Activated gamma-delta T cell treated with anti-CD3 and anti-CD28 coated beads, Interleukin-2, amount 50 U/mL, for 16 hours (primary cell): Measurements from ENCODE around the gene ZNF425.
A peak's percentile ranks its signal among the peaks of the same experiment; 100 is the strongest.
"Not testable (repeated sequence)": the region's sequence is repeated elsewhere in the genome, so short reads cannot be mapped to it uniquely, and the experiment has no call there.

ENCODE experiments used
- DNase-seq: peaks from one replicate; pipeline ENCODE4 v3.0.0-alpha.2; 2020; ENCODE audit warnings: low read depth

Gene ZNF425

GRCh38 chr7:149074116-149074885 is 51.8 kb downstream of the ZNF425 start:
- no peak for DNase-seq

GRCh38 chr7:149072438-149072775 is 53.7 kb downstream of the ZNF425 start:
- DNase-seq = no peak

- peak; percentile 21 for DNase-seq
Measured at GRCh38 chr7:149071641-149072437, 54.3 kb downstream of the ZNF425 start.

GRCh38 chr7:149071182-149071635 is 54.9 kb downstream of the ZNF425 start:
- DNase-seq = no peak

GRCh38 chr7:149070372-149071125 is 55.6 kb downstream of the ZNF425 start:
- DNase-seq = no peak

GRCh38 chr7:149067869-149068268 is 58.3 kb downstream of the ZNF425 start:
- no peak for DNase-seq

GRCh38 chr7:149063476-149063875 is 62.6 kb downstream of the ZNF425 start:
- no peak for DNase-seq

GRCh38 chr7:149062217-149062899 is 63.8 kb downstream of the ZNF425 start:
- DNase-seq = not testable (repeated sequence)

GRCh38 chr7:149060156-149060555 is 66.0 kb downstream of the ZNF425 start:
- DNase-seq = no peak

GRCh38 chr7:149053885-149054284 is 72.2 kb downstream of the ZNF425 start:
- no peak for DNase-seq

- no peak for DNase-seq
Measured at GRCh38 chr7:149053384-149053783, 72.7 kb downstream of the ZNF425 start.
